Astrocyte (in vitro differentiated cells and primary cell): ENCODE results near the gene ZNF775. TPM values are rescaled to one million over a fixed set of nuclear protein-coding genes. Genes with fewer than 3 reads are reported as not detected.

Experiments
- DNase-seq: peaks from one replicate; pipeline ENCODE4 v3.0.0-alpha.2; 2010; ENCODE audit warnings: low read depth
- FAIRE-seq: peaks from 2 replicates; lab custom pipeline; 2011; peaks lifted over from hg19 to GRCh38; lab: Jason Lieb, UNC
- H2AFZ ChIP-seq: 2 replicates; pipeline ENCODE4 v1.6.0; 2012; ENCODE audit warnings: low read depth, low read length, inconsistent platforms
- H3K27ac ChIP-seq: 2 replicates; pipeline ENCODE4 v1.5.1; 2011; ENCODE audit warnings: low read depth, low read length, inconsistent platforms
- H3K27me3 ChIP-seq: 2 replicates; pipeline ENCODE4 v1.6.0; 2011; ENCODE audit warnings: low read length, inconsistent platforms; ENCODE audit not compliant: insufficient read depth
- H3K36me3 ChIP-seq: 2 replicates; pipeline ENCODE4 v1.5.1; 2011; ENCODE audit warnings: low read length, inconsistent platforms; ENCODE audit not compliant: insufficient read depth
- H3K4me1 ChIP-seq: 2 replicates; pipeline ENCODE4 v1.5.1; 2011; ENCODE audit warnings: low read length, inconsistent platforms; ENCODE audit not compliant: insufficient read depth
- H3K4me2 ChIP-seq: 2 replicates; pipeline ENCODE4 v1.6.0; 2012; ENCODE audit warnings: low read length, inconsistent platforms
- H3K4me3 ChIP-seq: 2 replicates; pipeline ENCODE4 v1.5.1; 2011; ENCODE audit warnings: low read depth, mild to moderate bottlenecking, low read length, inconsistent platforms; ENCODE audit not compliant: insufficient read depth
- H3K79me2 ChIP-seq: 2 replicates; pipeline ENCODE4 v1.6.0; 2012; ENCODE audit warnings: mild to moderate bottlenecking, low read length, inconsistent platforms; ENCODE audit not compliant: insufficient read depth
- H3K9ac ChIP-seq: 2 replicates; pipeline ENCODE4 v1.6.0; 2012; ENCODE audit warnings: mild to moderate bottlenecking, low read length, inconsistent platforms
- H3K9me3 ChIP-seq: 2 replicates; pipeline ENCODE4 v1.5.1; 2012; ENCODE audit warnings: low read depth, mild to moderate bottlenecking, low read length, inconsistent platforms; ENCODE audit not compliant: insufficient read depth
- H4K20me1 ChIP-seq: 2 replicates; pipeline ENCODE4 v1.6.0; 2012; ENCODE audit warnings: low read length, inconsistent platforms; ENCODE audit not compliant: insufficient read depth
- H3K27ac Mint-ChIP-seq: one replicate; pipeline ENCODE4 v1.8.0; 2021; ENCODE audit warnings: mild to moderate bottlenecking, mixed read lengths; ENCODE audit not compliant: unreplicated experiment
- H3K27me3 Mint-ChIP-seq: one replicate; pipeline ENCODE4 v1.8.0; 2021; ENCODE audit warnings: low read depth, mixed read lengths; ENCODE audit not compliant: unreplicated experiment
- H3K36me3 Mint-ChIP-seq: one replicate; pipeline ENCODE4 v1.8.0; 2021; ENCODE audit warnings: low read depth, mixed read lengths; ENCODE audit not compliant: unreplicated experiment
- H3K4me1 Mint-ChIP-seq: one replicate; pipeline ENCODE4 v1.8.0; 2021; ENCODE audit warnings: low read depth, mixed read lengths; ENCODE audit not compliant: unreplicated experiment
- H3K4me3 Mint-ChIP-seq: one replicate; pipeline ENCODE4 v1.8.0; 2021; ENCODE audit warnings: mild to moderate bottlenecking, moderate library complexity, mixed read lengths; ENCODE audit not compliant: unreplicated experiment
- H3K9me3 Mint-ChIP-seq: one replicate; pipeline ENCODE4 v1.8.0; 2021; ENCODE audit warnings: mild to moderate bottlenecking, mixed read lengths; ENCODE audit not compliant: unreplicated experiment
- EZH2 ChIP-seq: IDR thresholded peaks from 2 replicates; pipeline ENCODE4 v1.6.1; 2012; ENCODE audit warnings: mild to moderate bottlenecking, low read length, inconsistent platforms; ENCODE audit not compliant: insufficient read depth
- total RNA-seq: library from RNA; stranded (reverse); gene quantifications from 2 replicates; pipeline ENCODE4 v1.2.1, GENCODE V29; 2021
- TF ChIP-seq, protein P1 (sequence below): IDR thresholded peaks from 2 replicates; pipeline ENCODE4 v1.5.1; 2011; ENCODE audit warnings: low read depth, mild to moderate bottlenecking, inconsistent platforms, low read length, moderate library complexity; ENCODE audit not compliant: insufficient read depth

ZNF775 gene
- total RNA-seq, 1 donor from 2014 or later: 6.5 TPM

DNA sequence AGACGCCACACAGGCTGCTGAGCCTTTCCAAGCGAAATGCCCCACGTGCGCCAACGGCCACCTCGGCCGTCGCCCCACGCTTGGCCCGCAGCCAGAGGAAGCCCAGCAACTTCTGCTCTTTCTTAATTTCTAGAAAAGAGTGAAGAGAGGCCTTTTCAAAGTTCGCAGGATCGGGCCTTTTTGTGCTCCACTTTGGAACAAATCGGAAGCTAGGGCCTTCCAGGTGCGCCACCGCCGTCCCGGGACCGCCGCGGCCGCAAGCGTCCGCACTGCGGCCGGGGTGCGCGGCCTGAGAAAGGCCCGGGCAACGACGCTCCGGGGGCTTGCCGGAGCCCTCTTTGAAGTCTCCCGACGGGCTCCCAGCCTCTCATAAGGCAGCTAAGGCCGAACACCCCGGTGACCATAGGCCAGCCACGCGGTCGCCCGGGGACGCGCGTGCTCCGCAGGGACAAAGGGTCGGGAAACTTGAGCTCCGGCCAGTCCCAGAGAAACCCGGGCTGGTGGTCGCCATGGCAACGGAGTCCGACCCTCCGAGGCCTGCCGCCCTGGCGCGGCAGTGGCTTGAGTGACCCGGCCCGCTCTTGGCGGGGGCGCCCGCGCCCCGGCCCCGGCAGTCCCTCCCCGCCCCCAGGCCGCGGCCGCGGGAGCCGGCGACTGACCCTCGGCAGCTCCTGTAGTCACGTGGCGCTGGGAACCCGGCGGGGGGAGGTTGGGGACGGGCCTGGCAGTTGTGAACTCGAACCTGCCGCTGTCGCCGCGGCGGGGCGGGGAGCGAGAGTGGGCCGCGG, 10.8 kb upstream of the ZNF775 start, which contains the start of gene REPIN1:
REPIN1 (plus strand) TSS at position 727 of the 788 bp plus-strand sequence. CDS start 890 bp downstream, outside the sequence.
- no peak for FAIRE-seq
- peak within 1 kb of the TSS; percentile 98 for H3K27ac Mint-ChIP-seq

DNA sequence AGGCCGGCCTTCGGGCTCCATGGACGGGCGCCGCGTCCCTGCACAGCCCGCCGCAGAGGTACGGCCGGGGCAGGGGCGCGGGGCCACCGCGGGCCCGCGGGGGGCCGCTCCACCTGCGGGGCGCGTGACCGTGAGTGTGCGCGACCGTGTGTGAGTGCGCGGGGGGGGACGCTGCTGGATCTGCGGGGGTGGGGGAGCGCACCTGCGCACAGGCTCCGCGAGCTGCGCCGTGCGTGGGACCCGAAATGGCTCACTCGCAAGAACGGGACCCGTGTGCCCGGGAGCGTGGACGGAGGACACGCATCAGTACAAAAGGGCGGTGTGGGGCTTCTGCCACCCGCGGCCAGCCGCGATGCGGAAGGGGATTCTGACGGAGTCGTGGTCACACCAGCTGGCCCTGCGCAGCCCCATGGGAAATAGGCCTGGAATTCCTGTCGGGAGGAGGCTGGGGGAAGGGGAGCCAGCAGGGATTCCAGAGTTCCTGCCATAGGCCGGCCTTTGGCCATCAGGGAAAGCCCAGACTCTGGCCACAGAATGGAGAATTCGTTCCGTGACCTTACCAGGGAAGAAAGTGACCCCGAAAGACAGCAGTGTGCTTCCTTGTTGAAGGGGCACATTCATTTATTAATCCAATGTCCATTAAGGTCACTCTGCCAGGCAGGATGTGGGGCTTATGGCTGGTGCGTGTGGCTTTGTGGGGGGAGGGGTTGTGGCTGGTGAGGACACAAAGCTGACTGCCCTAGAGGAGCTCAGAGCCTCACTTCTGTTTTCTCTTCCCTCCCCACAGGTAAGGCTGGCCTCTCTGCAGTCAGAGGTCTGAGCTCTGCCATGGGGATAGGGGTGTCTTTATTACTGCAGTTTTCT, 10.0 kb upstream of the ZNF775 start:
- no peak for FAIRE-seq
- H3K9me3 ChIP-seq: no peaks in the 10 kb centered on the region
- Mint-ChIP-seq H3K27me3 (no peaks in the 10 kb centered on the region), H3K27ac (peak overlapping the region; percentile 98), H3K4me3 (peak overlapping the region; percentile 97), H3K4me1 (peaks cover 11% of the 10 kb centered on the region), H3K36me3 (peaks cover 5% of the 10 kb centered on the region), H3K9me3 (no peaks in the 10 kb centered on the region)
- H3K27me3 ChIP-seq: no peaks in the 10 kb centered on the region
- peaks cover 35% of the 10 kb centered on the region for H3K79me2 ChIP-seq
- H3K4me2 ChIP-seq: peak overlapping the region; percentile 83
- DNase-seq: peak; percentile 69
- peak overlapping the region; percentile 68 for H3K27ac ChIP-seq
- peak overlapping the region; percentile 84 for H2AFZ ChIP-seq
- no peak for TF ChIP-seq EZH2
- TF ChIP-seq, protein P1, sequence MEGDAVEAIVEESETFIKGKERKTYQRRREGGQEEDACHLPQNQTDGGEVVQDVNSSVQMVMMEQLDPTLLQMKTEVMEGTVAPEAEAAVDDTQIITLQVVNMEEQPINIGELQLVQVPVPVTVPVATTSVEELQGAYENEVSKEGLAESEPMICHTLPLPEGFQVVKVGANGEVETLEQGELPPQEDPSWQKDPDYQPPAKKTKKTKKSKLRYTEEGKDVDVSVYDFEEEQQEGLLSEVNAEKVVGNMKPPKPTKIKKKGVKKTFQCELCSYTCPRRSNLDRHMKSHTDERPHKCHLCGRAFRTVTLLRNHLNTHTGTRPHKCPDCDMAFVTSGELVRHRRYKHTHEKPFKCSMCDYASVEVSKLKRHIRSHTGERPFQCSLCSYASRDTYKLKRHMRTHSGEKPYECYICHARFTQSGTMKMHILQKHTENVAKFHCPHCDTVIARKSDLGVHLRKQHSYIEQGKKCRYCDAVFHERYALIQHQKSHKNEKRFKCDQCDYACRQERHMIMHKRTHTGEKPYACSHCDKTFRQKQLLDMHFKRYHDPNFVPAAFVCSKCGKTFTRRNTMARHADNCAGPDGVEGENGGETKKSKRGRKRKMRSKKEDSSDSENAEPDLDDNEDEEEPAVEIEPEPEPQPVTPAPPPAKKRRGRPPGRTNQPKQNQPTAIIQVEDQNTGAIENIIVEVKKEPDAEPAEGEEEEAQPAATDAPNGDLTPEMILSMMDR: no peak
- H4K20me1 ChIP-seq: peaks cover 14% of the 10 kb centered on the region
- peaks cover 29% of the 10 kb centered on the region for H3K4me1 ChIP-seq
- peaks cover under 1% of the 10 kb centered on the region for H3K36me3 ChIP-seq
- peak overlapping the region; percentile 74 for H3K4me3 ChIP-seq
- H3K9ac ChIP-seq: peak overlapping the region; percentile 87

More for the DNA sequence above, 10.8 kb upstream of the ZNF775 start, which contains the start of gene REPIN1:
- peak within 1 kb of the TSS; percentile 83 for H3K4me2 ChIP-seq
- peaks cover 13% of the 10 kb centered on the region for H3K4me1 Mint-ChIP-seq
- no peaks in the 10 kb centered on the region for H3K27me3 ChIP-seq
- no peaks in the 10 kb centered on the region for H3K9me3 Mint-ChIP-seq
- H3K27ac ChIP-seq: peak within 1 kb of the TSS; percentile 68
- H3K4me3 ChIP-seq: peak within 1 kb of the TSS; percentile 74
- H3K4me1 ChIP-seq: peaks cover 29% of the 10 kb centered on the region
- H4K20me1 ChIP-seq: peaks cover 9% of the 10 kb centered on the region
- H3K4me3 Mint-ChIP-seq: peak within 1 kb of the TSS; percentile 97
- peaks cover 2% of the 10 kb centered on the region for H3K36me3 Mint-ChIP-seq
- DNase-seq: peak; percentile 65
- peaks cover 30% of the 10 kb centered on the region for H3K79me2 ChIP-seq
- TF ChIP-seq EZH2: no peak
- TF ChIP-seq, protein P1: no peak
- H3K9me3 ChIP-seq: no peaks in the 10 kb centered on the region
- peak within 1 kb of the TSS; percentile 87 for H3K9ac ChIP-seq
- no peaks in the 10 kb centered on the region for H3K27me3 Mint-ChIP-seq
- peak within 1 kb of the TSS; percentile 84 for H2AFZ ChIP-seq
- no peaks in the 10 kb centered on the region for H3K36me3 ChIP-seq
